GM21825 (cell line): ENCODE data around the gene HAO2.
A peak's percentile ranks its signal among the peaks of the same experiment; 100 is the strongest.
"Not testable (repeated sequence)": the region's sequence is repeated elsewhere in the genome, so short reads cannot be mapped to it uniquely, and the experiment has no call there.

ENCODE experiments used
- ATAC-seq: cut with Tn5 transposase; IDR thresholded peaks from one replicate; pipeline ENCODE4 v1.9.1; 2021; ENCODE audit warnings: mild to moderate bottlenecking, moderate library complexity; ENCODE audit not compliant: unreplicated experiment

HAO2 gene

GRCh38 chr1:119341372-119341947 lies 27.1 kb upstream of the HAO2 start:
- no peak for ATAC-seq

GRCh38 chr1:119345398-119345797 lies 23.2 kb upstream of the HAO2 start:
- ATAC-seq = no peak

DNA sequence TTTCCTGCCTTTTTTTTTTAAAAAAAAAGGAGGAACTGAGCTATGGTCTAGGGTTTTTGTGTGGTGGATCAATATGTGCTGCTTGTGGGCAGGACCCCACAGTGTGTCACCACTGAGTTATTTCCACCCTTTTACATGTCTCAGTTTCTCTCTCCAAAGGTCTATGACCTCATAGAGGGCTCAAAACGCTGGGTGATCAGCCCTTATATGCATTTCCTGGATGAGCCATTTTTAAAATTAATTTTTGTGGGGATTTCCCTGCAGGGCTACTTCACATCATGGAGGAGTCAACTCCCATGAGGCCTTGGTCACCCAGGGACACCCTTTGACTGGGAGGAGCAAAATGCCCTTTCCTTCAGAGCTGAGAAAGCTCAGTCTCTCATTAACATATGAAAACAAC lies 20.7 kb upstream of the HAO2 start:
- ATAC-seq = peak; percentile 81

GRCh38 chr1:119348941-119349340 lies 19.6 kb upstream of the HAO2 start:
- ATAC-seq = no peak

- ATAC-seq = not testable (repeated sequence)
Observed at GRCh38 chr1:119350866-119351265, 17.7 kb upstream of the HAO2 start.

- no peak for ATAC-seq
Observed at GRCh38 chr1:119351997-119352396, 16.6 kb upstream of the HAO2 start.

DNA sequence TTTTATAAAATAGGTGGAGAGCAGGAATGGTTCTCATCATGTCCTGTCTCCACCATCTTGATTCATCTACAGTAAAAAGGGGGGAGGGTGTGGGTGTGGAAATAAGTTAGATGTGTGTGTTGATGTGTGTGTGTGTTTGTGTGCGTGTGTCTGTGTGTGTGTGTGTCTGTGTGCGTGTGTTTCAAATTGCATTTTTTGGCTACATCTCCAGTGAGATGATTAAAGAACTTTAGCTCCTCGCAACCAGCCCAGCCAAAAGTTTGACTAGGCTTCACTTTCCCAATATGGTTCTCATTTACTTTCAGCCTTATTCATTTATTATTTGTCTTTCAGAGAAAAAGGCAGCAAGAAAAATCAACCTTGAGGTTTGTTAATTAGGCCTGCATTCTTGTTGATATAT lies 14.7 kb upstream of the HAO2 start:
- no peak for ATAC-seq

- no peak for ATAC-seq
Observed at GRCh38 chr1:119358636-119359035, 9.9 kb upstream of the HAO2 start.

DNA sequence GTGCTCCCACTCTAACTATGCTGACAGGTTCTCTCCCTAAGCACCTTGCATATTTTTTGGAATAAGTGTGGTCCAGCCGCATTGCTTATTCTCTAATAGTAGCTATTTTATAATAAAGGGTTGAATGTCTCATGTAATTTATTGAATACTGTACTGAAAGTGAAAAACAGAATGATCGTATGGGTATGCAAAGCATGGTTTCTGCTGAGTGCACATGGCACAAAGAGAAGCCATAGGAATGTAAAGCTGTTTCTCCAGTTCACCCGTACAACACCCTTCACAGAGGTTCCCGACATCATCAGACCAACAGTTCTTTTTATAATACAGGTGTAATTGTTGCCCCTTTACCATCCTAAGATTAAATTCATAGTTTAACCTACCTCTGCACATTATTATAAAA lies 8.9 kb upstream of the HAO2 start:
- ATAC-seq = no peak

DNA sequence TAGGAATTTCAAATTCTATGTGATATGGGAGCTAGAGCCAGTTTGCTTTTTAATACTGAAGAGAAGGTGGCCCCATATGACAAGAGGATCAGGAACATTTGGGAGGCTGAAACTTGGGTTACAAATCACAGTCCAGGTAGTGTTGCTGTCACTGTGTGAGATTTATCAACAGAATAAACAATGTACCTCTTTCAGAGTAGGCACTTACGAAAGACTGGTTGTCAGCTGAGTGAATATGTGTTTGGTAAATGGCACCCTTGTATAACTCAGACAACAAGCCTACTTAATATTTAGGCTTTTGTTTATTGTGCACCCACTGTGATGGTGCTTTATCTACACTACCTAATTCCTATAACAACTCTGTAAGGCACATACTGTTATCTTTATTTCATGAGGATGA lies 7.4 kb upstream of the HAO2 start:
- ATAC-seq = no peak

GRCh38 chr1:119361620-119362344 lies 6.8 kb upstream of the HAO2 start:
- ATAC-seq = no peak

DNA sequence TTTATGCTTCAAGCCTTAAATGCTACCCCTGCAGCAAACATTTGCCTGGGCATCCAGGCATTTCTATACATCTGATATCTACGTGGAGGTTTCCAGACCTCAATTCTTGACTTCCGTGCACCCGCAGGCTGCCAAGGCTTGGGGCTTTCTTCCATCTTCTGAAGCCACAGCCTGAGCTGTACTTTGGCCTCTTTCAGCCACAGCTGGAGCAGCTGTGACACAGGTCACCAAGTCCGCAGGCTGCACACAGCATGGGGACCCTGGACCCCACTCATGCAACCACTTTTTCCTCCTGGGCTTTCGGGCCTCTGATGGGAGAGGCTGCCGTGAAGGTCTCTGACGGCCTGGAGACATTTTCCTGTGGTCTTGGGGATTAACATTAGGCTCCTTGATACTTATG lies 5.4 kb upstream of the HAO2 start:
- no peak for ATAC-seq

DNA sequence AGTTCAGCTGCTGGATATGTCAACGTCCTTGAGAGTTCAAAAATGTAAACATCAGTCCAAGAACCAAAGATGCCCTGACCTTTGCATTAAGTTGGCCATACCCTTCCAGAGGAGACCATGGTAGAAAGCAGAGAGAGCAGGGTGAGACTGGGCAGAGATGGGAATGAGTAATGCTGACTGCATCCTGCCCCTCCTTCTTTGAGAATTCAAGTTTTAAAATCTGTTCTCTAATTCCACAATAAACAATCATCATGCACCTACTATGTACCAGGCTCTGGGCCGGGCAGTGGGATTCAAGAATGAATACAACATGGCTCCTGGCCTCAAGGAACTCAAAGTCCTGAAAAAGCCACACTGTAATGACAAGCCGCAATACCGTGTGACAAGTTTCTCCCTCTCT lies 3.9 kb upstream of the HAO2 start:
- no peak for ATAC-seq

DNA sequence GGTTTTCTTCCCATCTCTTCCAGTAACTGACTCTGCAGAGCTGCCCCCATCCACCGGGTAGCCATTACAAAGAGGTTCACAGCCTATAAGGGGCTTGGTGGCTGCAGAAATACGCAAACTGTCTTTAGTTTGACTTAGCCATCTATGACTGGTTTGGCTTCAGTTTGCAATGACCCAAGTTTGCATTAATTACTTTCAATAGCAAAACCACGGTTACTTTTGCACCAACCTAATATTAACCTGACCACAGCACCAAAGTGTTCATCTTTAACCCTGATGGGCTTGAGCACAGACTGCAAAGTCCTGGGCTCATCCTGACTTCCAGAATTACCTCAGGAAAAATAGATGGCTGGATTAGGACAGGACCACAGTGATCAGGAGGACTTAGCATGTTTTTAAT lies 2.2 kb upstream of the HAO2 start:
- ATAC-seq = no peak

DNA sequence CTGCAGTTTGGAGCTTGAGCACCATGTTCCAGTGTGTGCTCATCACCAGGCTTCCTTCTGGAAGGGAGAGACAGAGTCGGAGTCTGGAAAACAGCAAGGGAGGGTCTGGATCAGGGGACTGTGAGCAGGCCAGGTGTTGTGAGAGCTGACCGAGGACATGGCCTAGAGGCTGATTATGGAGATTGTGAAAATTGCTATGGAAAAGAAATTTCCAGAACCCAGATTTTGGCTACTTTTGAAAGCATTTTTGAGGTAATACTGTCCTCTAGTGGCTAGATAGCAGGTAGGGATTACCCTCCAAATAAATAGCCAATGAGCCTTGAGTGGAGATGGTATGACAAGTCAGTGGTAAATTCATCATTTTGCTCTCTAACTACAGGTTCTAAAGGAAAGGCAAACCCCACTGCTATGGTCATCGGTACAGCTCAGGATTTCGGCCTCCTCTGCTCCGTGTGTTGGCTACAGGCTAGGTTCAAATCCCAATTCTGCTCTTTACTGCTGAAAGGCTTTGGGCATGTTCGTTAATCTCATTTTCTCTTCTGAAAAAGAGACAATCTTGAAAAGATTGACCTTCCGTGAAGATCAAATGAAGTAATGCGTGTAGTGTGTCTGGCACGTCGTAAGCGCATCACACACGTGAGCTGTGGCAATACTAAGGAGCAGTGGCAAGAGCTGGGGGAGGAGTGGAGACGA lies 1.0 kb upstream of the HAO2 start:
- no peak for ATAC-seq

- ATAC-seq = no peak
Observed at GRCh38 chr1:119370748-119371147, 2.2 kb downstream of the HAO2 start.

DNA sequence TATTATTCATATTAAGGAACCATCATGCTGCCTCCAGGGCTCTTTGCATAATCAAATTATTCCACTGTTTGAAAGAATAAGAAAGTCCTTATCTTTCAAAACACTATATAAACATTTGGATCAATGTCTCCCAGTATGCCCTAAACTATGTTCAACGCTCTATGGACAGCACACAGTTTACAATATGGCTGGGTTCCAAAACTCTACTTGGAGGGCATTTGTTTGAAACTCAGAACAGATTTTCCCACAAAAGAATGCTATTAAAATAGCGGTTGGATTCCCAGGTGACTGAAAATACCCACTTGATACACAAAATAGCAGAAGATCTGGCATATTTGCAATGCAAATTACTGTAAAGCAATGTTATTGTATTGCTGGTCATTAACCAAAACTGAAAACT lies 3.2 kb downstream of the HAO2 start:
- ATAC-seq = no peak

GRCh38 chr1:119372503-119373086 lies 4.0 kb downstream of the HAO2 start:
- ATAC-seq = peak; percentile 64

DNA sequence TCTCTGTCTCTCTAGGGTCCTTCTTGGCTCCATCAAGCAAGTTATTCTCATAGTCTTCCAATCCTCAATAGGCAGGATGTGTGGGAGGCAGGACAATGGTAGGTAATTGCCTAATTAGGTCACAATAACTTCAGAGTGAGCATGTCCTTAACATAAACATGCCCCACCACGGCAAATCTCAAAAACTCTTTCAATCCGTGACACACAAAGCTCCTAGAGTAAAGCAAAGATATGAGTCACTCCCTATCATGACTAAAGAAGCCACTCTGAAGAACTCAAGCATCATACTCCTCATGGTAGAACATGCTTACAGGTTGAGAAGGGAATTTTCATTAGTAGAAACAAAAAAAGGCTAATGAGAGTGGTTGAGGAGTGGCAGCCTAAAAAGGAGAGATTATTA lies 4.9 kb downstream of the HAO2 start:
- no peak for ATAC-seq

DNA sequence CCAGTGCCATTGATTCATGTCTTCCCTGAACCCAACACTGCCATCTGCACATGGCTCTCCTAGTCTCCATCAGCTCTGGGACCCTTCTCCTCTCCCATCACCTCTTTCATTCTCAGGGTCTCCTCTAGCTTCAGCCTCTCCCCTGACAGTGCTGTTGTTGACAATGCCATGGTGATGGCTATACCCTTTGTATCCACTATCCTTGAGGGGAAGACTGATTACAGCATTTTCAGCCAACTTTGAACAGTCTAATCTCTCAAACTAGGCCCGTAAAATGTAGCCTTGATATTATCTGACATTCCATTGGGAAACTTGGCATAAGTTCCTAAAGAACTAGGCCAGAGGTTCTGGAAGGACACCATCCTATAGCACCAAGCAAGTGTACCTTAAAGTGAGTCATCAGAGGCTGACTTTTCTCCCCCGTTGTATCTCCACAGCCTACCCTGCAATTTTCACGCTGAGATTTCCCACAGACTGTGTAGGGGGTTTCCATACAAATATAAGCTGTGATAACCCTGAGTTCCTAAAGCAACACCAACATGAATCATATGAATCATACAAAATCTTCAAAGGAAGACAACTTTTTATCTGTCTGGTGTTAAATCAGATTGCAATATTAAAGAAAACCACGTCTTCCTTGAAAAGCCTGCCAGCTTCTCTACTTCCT lies 5.8 kb downstream of the HAO2 start:
- no peak for ATAC-seq

- no peak for ATAC-seq
Observed at GRCh38 chr1:119375366-119375765, 6.8 kb downstream of the HAO2 start.
